Parathyroid adenoma (tissue), 2 donors: ENCODE data around the gene ASGR1.

ENCODE experiments used
- H2AFZ ChIP-seq: fragments of 300-600 bp; sonication (generic); one replicate; pipeline ENCODE4 v1.7.0; 2017; ENCODE audit warnings: antibody characterized with exemption, mild to moderate bottlenecking
- H3K27ac ChIP-seq: fragments of 300-600 bp; sonication (generic); one replicate; pipeline ENCODE4 v1.7.0; 2017
- H3K27me3 ChIP-seq: fragments of 300-600 bp; sonication (generic); one replicate; pipeline ENCODE4 v1.7.0; 2017; ENCODE audit warnings: low read length; ENCODE audit not compliant: control insufficient read depth, insufficient read depth
- H3K36me3 ChIP-seq: fragments of 300-600 bp; sonication (generic); one replicate; pipeline ENCODE4 v1.7.0; 2017; ENCODE audit warnings: low read length; ENCODE audit not compliant: control insufficient read depth, insufficient read depth
- H3K4me1 ChIP-seq: fragments of 300-600 bp; sonication (generic); one replicate; pipeline ENCODE4 v1.7.0; 2017; ENCODE audit warnings: control low read depth
- H3K4me2 ChIP-seq: fragments of 300-600 bp; sonication (generic); one replicate; pipeline ENCODE4 v1.7.0; 2017; ENCODE audit warnings: low read length
- H3K4me3 ChIP-seq: fragments of 300-600 bp; sonication (generic); one replicate; pipeline ENCODE4 v1.7.0; 2017; ENCODE audit warnings: low read depth, low read length
- H3K79me2 ChIP-seq: fragments of 300-600 bp; sonication (generic); one replicate; pipeline ENCODE4 v1.7.0; 2017; ENCODE audit warnings: control low read depth
- H3K9ac ChIP-seq: fragments of 300-600 bp; sonication (generic); one replicate; pipeline ENCODE4 v1.7.0; 2017; ENCODE audit warnings: mild to moderate bottlenecking
- H3K9me3 ChIP-seq: fragments of 300-600 bp; sonication (generic); one replicate; pipeline ENCODE4 v1.7.0; 2017; ENCODE audit warnings: low read length; ENCODE audit not compliant: control insufficient read depth
- TF ChIP-seq, protein P1 (sequence below): fragments of 300-600 bp; sonication (generic); IDR thresholded peaks from one replicate; pipeline ENCODE4 v1.7.0; 2017; ENCODE audit warnings: antibody characterized with exemption, mild to moderate bottlenecking
- donor health status: primary hyperparathyroidism.

Gene ASGR1

DNA sequence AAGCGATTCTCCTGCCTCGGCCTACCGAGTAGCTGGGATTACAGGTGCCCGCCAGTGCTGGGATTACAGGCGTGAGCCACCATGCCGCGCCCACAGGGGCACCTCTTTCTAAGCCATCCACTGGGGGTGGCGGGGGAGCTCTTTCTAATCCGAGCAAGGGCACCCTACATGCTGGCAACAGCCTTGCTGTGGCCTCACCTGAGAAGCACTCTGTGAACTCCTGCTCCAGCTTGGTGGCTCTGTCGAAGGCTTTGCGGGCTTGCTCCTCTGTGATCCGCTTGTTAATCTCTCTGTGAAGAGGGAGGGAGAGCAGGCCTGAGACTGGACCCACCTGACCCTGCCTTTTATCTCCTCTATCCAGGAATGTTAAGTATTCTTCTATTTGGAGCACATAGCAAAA is 11.9 kb upstream of the ASGR1 start:
- no peaks in the 10 kb centered on the region for H3K27me3 ChIP-seq
- no peaks in the 10 kb centered on the region for H3K9me3 ChIP-seq
- TF ChIP-seq, protein P1, sequence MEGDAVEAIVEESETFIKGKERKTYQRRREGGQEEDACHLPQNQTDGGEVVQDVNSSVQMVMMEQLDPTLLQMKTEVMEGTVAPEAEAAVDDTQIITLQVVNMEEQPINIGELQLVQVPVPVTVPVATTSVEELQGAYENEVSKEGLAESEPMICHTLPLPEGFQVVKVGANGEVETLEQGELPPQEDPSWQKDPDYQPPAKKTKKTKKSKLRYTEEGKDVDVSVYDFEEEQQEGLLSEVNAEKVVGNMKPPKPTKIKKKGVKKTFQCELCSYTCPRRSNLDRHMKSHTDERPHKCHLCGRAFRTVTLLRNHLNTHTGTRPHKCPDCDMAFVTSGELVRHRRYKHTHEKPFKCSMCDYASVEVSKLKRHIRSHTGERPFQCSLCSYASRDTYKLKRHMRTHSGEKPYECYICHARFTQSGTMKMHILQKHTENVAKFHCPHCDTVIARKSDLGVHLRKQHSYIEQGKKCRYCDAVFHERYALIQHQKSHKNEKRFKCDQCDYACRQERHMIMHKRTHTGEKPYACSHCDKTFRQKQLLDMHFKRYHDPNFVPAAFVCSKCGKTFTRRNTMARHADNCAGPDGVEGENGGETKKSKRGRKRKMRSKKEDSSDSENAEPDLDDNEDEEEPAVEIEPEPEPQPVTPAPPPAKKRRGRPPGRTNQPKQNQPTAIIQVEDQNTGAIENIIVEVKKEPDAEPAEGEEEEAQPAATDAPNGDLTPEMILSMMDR: no peak
- no peak overlapping the region for H3K9ac ChIP-seq
- H3K4me3 ChIP-seq: no peak overlapping the region
- no peak overlapping the region for H3K4me2 ChIP-seq
- no peaks in the 10 kb centered on the region for H3K36me3 ChIP-seq
- no peak overlapping the region for H3K27ac ChIP-seq
- H3K79me2 ChIP-seq: no peaks in the 10 kb centered on the region
- H3K4me1 ChIP-seq: no peaks in the 10 kb centered on the region
- no peak overlapping the region for H2AFZ ChIP-seq

DNA sequence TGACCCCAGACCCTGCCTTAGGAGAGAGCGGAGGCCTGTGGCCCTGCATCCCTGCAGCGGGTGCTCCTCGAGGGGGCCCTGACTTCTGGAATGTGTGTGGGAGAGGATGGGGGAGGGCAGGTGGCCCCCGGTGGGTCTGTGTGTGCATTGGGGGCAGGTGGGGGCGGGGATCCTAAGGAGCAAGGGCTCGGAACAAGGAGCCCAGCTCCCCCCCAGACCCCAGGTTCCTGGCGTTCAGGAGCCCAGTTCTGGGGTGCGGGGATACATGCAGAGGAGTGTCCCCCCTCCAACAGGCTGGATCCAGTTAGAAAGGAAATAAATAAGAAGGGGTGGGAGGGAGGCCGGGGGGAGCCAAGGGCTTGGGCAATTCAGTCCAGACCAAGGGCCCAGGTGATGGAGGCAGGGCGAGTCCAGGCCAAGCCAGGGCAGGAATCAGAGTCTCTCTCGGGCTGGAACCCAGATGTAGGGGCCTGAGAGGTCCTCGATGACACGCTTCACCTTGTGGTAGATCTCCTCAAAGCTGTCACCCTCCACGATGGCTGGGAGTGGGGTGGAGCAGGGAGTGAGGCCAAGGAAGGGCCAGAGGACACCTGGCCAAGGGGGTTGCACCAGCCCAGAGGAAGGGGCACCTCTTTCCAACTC is 11.2 kb upstream of the ASGR1 start:
- no peak overlapping the region for H2AFZ ChIP-seq
- H3K79me2 ChIP-seq: no peaks in the 10 kb centered on the region
- H3K27me3 ChIP-seq: no peaks in the 10 kb centered on the region
- TF ChIP-seq, protein P1: no peak
- no peak overlapping the region for H3K4me3 ChIP-seq
- no peak overlapping the region for H3K27ac ChIP-seq
- no peak overlapping the region for H3K4me2 ChIP-seq
- H3K9ac ChIP-seq: no peak overlapping the region
- H3K36me3 ChIP-seq: no peaks in the 10 kb centered on the region
- no peaks in the 10 kb centered on the region for H3K4me1 ChIP-seq
- no peaks in the 10 kb centered on the region for H3K9me3 ChIP-seq

DNA sequence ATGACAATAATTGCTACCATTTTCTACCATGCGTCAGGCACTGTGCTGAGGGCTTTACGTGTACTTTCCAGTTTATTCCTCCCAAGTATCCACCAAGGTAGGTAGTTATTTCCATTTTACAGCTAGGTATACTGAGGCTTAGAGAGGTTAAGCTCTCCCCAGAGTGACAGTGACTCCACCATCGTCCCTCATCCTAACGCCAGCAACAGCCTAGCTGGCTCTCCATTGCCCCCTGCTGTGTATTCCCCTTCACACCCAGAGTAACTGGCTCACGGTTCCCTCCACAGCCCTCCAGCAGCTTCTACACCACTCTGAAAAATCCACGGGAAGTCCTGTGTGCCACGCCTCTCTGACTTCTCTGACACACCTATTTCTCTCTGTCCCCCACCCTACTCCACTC is 7.1 kb upstream of the ASGR1 start:
- H3K27ac ChIP-seq: no peak overlapping the region
- H3K79me2 ChIP-seq: no peaks in the 10 kb centered on the region

DNA sequence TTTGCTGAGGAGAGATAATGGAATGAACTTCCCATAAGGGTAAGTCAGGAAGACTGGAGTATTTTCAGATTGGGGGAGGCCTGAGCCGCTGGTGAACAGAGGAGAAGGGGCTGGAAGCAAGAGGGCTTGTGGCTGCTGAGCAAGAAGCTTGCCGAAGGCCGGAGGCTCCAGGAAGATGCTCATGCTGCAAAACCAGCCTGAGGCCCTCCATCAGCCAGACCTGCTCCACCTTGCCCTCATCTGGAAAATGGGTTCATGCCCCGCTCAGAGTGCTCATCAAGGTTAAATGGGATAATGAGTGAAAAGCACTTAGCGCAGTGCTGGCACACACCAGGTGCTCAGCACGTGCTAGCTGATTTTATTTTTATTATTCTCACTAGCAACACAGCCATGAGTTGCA is 5.5 kb upstream of the ASGR1 start:
- H3K9me3 ChIP-seq: no peaks in the 10 kb centered on the region
- H3K4me1 ChIP-seq: no peaks in the 10 kb centered on the region
- no peak overlapping the region for H3K9ac ChIP-seq
- no peak overlapping the region for H3K4me2 ChIP-seq
- H3K27ac ChIP-seq: no peak overlapping the region
- no peak overlapping the region for H3K4me3 ChIP-seq
- no peaks in the 10 kb centered on the region for H3K27me3 ChIP-seq
- TF ChIP-seq, protein P1: no peak
- no peak overlapping the region for H2AFZ ChIP-seq
- H3K36me3 ChIP-seq: no peaks in the 10 kb centered on the region
- H3K79me2 ChIP-seq: no peaks in the 10 kb centered on the region

More for the DNA sequence above, 7.1 kb upstream of the ASGR1 start:
- Histone ChIP-seq H3K9ac (no peak overlapping the region), H2AFZ (no peak overlapping the region), H3K36me3 (no peaks in the 10 kb centered on the region), H3K4me3 (no peak overlapping the region), H3K27me3 (no peaks in the 10 kb centered on the region), H3K4me2 (no peak overlapping the region), H3K4me1 (no peaks in the 10 kb centered on the region), H3K9me3 (no peaks in the 10 kb centered on the region)
- TF ChIP-seq, protein P1: no peak

DNA sequence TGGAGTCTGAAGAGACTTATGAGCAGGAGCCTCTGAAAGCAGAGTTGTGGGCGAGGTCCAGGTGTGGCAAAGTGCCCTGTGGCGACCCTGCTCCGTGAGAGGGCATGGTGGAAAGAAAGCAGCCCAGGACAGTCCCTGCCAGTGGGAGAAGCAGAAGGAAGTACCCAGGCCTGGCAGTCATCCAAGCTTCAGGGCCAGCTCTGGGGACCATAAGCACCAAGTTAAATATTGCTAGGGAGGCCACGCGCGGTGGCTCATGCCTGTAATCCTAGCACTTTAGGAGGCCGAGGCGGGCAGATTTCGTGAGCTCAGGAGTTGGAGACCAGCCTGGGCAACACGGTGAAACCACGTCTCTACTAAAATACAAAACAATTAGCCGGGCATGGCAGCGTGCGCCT is 4.9 kb upstream of the ASGR1 start:
- no peak overlapping the region for H3K9ac ChIP-seq
- no peak overlapping the region for H3K27ac ChIP-seq
- H3K9me3 ChIP-seq: no peaks in the 10 kb centered on the region
- no peaks in the 10 kb centered on the region for H3K36me3 ChIP-seq
- TF ChIP-seq, protein P1: no peak
- no peaks in the 10 kb centered on the region for H3K27me3 ChIP-seq
- no peak overlapping the region for H3K4me2 ChIP-seq
- no peak overlapping the region for H3K4me3 ChIP-seq
- H3K4me1 ChIP-seq: no peaks in the 10 kb centered on the region
- H2AFZ ChIP-seq: no peak overlapping the region
- no peaks in the 10 kb centered on the region for H3K79me2 ChIP-seq
